GM06990 (cell line): ENCODE results near the gene KRT6A.

Experiments
- DNase-seq: peaks from one replicate; pipeline ENCODE4 v3.0.0-alpha.2; 2011; ENCODE audit not compliant: insufficient read length; ENCODE audit errors: extremely low read depth
- H3K27me3 ChIP-seq: replicated peaks from 2 replicates; pipeline ENCODE4 v1.6.0; 2011; ENCODE audit warnings: low read length; ENCODE audit not compliant: control insufficient read depth, insufficient read depth
- H3K36me3 ChIP-seq: 2 replicates; pipeline ENCODE4 v1.5.1; 2011; ENCODE audit warnings: low read length; ENCODE audit not compliant: control insufficient read depth, insufficient read depth
- H3K4me3 ChIP-seq: replicated peaks from 2 replicates; pipeline ENCODE4 v1.5.1; 2011; ENCODE audit warnings: low read depth, mild to moderate bottlenecking, control low read depth, low read length
- TF ChIP-seq, protein P1 (sequence below): IDR thresholded peaks from 2 replicates; pipeline ENCODE4 v1.5.1; 2011; ENCODE audit warnings: low read length, control low read depth, mild to moderate bottlenecking, inconsistent platforms; ENCODE audit not compliant: insufficient read depth, poor library complexity, severe bottlenecking

The KRT6A gene

DNA sequence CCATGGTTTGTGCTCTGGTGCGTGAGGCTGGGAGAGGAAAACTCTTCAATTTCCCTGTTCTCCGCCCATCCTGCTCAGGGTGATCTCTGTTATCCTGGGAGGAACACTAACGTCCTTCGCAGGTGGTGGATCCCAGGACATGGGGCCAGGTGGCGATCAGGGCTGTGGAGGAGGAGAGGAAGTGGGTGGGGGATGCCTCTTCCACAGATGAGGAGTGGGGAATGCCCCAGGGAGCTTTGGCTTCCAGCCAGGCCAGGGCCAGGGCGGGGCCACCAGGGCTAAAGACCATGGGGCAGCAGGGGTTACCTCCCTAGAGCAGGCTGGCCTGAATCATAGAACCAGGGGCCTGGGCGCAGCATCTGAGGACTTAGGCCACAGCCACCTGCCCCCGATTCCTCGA, 55.5 kb downstream of the KRT6A start:
- TF ChIP-seq, protein P1, sequence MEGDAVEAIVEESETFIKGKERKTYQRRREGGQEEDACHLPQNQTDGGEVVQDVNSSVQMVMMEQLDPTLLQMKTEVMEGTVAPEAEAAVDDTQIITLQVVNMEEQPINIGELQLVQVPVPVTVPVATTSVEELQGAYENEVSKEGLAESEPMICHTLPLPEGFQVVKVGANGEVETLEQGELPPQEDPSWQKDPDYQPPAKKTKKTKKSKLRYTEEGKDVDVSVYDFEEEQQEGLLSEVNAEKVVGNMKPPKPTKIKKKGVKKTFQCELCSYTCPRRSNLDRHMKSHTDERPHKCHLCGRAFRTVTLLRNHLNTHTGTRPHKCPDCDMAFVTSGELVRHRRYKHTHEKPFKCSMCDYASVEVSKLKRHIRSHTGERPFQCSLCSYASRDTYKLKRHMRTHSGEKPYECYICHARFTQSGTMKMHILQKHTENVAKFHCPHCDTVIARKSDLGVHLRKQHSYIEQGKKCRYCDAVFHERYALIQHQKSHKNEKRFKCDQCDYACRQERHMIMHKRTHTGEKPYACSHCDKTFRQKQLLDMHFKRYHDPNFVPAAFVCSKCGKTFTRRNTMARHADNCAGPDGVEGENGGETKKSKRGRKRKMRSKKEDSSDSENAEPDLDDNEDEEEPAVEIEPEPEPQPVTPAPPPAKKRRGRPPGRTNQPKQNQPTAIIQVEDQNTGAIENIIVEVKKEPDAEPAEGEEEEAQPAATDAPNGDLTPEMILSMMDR = no peak
- no peak overlapping the region for H3K4me3 ChIP-seq
- no peak for DNase-seq
- H3K36me3 ChIP-seq = no peaks in the 10 kb centered on the region
- peaks cover under 1% of the 10 kb centered on the region; the same call in 1 of the 2 replicates for H3K27me3 ChIP-seq
